Measurements from ENCODE around the gene CCDC91.
A peak's percentile ranks its signal among the peaks of the same experiment; 100 is the strongest.

CCDC91 gene

DNA sequence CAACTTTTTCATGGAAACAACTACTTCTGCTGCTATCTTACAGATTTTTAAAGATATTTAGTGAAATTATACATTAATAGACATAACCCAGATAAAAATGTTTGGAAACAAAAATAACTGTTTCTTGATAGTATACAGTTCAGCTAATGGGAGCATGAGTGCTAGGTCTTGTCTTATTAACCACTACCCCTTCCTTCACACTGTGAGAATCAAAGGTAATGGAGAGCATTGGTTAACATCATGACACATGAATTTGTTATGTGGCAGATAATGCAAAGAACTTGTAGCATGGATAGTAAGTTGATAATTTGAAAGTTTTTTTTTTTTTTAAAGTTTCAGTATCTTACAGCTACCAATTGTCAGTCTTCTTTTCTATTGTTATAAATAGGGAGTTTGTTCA, 44.2 kb downstream of the CCDC91 start:
- no peak for TF ChIP-seq CTCF (conservative IDR thresholded peaks at IDR 0.05; ENCODE audit: control insufficient read depth, insufficient read depth, low read depth, low read length)
- DNase-seq (ENCODE audit: low read depth) = no peak
- H3K4me3 ChIP-seq (ENCODE audit: control insufficient read depth, low read depth, low read length) = no peak overlapping the region

- no peak for TF ChIP-seq CTCF (conservative IDR thresholded peaks at IDR 0.05; ENCODE audit: control insufficient read depth, insufficient read depth, low read depth, low read length)
- no peak for DNase-seq (ENCODE audit: low read depth)
- H3K4me3 ChIP-seq (ENCODE audit: control insufficient read depth, low read depth, low read length) = no peak overlapping the region
Measured at GRCh38 chr12:28235015-28235414, 44.8 kb downstream of the CCDC91 start.

GRCh38 chr12:28235985-28236384, 45.7 kb downstream of the CCDC91 start:
- no peak for TF ChIP-seq CTCF (conservative IDR thresholded peaks at IDR 0.05; ENCODE audit: control insufficient read depth, insufficient read depth, low read depth, low read length)
- no peak overlapping the region for H3K4me3 ChIP-seq (ENCODE audit: control insufficient read depth, low read depth, low read length)
- DNase-seq (ENCODE audit: low read depth) = no peak

DNA sequence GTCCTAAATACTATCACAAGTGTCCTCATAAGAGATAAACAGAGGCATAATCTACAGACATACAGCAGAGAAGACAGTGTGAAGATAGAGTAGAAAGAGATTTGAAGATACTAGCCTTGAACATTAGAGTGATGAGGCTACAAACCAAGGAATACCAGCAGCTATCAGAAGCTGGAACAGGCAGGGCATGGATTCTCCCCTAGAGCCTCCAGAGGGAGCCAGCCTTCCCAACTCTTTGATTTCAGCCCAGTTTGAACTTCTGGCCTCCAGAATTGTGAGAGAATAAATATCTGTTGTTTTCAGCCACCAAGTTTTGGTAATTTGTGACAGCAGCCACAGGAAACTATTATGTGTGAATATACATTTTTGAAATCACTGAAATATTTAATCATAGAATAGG, 47.2 kb downstream of the CCDC91 start:
- no peak overlapping the region for H3K4me3 ChIP-seq (ENCODE audit: control insufficient read depth, low read depth, low read length)
- TF ChIP-seq CTCF (conservative IDR thresholded peaks at IDR 0.05; ENCODE audit: control insufficient read depth, insufficient read depth, low read depth, low read length) = peak; percentile 38

DNA sequence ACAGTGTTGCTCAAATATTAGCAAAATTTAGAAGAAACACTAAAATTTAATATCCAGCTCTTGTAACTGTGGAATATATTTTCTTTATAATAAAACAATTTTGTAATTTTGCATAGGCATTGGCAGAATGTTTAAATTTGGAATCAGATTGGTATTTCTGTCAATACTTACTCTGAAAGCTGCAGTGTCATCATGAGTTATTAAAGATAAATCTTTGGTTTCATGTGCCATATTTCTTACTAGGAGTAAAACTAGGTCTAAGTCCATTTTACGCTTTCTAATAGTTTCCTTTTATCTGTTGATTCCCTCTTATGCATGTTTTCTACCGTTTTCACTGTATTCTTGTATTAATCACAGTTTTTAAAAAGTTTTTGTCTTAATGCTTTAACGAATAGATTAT, 49.7 kb downstream of the CCDC91 start:
- H3K4me3 ChIP-seq (ENCODE audit: control insufficient read depth, low read depth, low read length) = no peak overlapping the region
- no peak for DNase-seq (ENCODE audit: low read depth)
- TF ChIP-seq CTCF (conservative IDR thresholded peaks at IDR 0.05; ENCODE audit: control insufficient read depth, insufficient read depth, low read depth, low read length) = no peak

More for the DNA sequence above, 47.2 kb downstream of the CCDC91 start:
- DNase-seq (ENCODE audit: low read depth) = peak; percentile 25

DNA sequence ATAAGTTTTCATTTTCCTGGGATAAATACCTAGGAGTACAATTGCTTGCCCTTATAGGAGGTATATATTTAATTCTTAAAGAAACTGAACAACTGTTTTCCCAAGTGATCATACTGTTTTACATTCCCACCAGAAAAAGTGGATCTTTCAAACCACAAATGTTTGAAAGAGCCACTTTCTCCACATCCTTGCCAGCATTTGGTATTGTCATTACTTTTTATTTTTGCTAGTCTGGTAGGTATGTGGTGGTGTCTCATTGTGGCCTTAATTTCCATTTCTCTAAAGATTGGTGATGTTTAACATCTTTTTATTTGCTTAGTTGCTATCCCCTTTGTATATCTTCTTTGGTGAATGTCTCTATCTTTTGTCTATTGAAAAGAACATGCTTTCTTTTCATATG, 50.6 kb downstream of the CCDC91 start:
- no peak for DNase-seq (ENCODE audit: low read depth)
- H3K4me3 ChIP-seq (ENCODE audit: control insufficient read depth, low read depth, low read length) = no peak overlapping the region
- TF ChIP-seq CTCF (conservative IDR thresholded peaks at IDR 0.05; ENCODE audit: control insufficient read depth, insufficient read depth, low read depth, low read length) = no peak

DNA sequence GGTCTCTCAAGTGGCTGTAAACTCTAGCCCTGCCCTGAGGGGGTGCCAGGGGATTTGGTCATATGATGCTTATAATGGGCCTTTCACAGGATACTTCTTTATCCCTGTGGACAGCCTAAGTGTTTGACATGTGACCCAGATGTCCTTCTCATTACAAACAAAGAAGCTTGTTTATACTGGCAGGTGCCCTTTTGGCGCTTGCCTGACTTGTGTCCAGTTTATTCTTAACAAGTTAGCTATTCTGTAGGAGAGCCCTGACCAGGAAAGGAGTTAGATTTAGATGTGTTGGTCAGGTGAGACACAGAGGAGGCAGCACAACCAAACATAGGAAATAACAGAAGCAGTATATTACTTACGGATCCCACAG, 51.9 kb downstream of the CCDC91 start:
- H3K4me3 ChIP-seq (ENCODE audit: control insufficient read depth, low read depth, low read length) = no peak overlapping the region
- no peak for TF ChIP-seq CTCF (conservative IDR thresholded peaks at IDR 0.05; ENCODE audit: control insufficient read depth, insufficient read depth, low read depth, low read length)
- DNase-seq (ENCODE audit: low read depth) = no peak
